Loucy (cell line): ENCODE data around the gene FXYD3.
"Not testable (repeated sequence)": the region's sequence is repeated elsewhere in the genome, so short reads cannot be mapped to it uniquely, and the experiment has no call there.

Experiments
- H2AFZ ChIP-seq: fragments of 200-600 bp; sonication (generic); 2 replicates; pipeline ENCODE4 v1.6.0; 2016; ENCODE audit warnings: antibody characterized with exemption, mild to moderate bottlenecking, low read length, moderate library complexity
- H3F3A ChIP-seq: fragments of 200-600 bp; 2 replicates; pipeline ENCODE4 v1.6.0; 2016; ENCODE audit warnings: antibody characterized with exemption, low read depth, mild to moderate bottlenecking
- H3K27me3 ChIP-seq: fragments of 200-600 bp; sonication (generic); 2 replicates; pipeline ENCODE4 v1.6.1; 2014; ENCODE audit warnings: low read length, mild to moderate bottlenecking; ENCODE audit not compliant: insufficient read depth, poor library complexity, severe bottlenecking
- H3K36me3 ChIP-seq: fragments of 200-600 bp; sonication (generic); 2 replicates; pipeline ENCODE4 v1.6.1; 2016; ENCODE audit warnings: low read length; ENCODE audit not compliant: insufficient read depth
- H3K4me1 ChIP-seq: fragments of 200-600 bp; sonication (generic); 2 replicates; pipeline ENCODE4 v1.5.1; 2014; ENCODE audit warnings: low read length, mild to moderate bottlenecking; ENCODE audit not compliant: insufficient read depth, poor library complexity, severe bottlenecking
- H3K4me2 ChIP-seq: fragments of 200-600 bp; sonication (generic); 2 replicates; pipeline ENCODE4 v1.6.0; 2014; ENCODE audit warnings: antibody characterized with exemption, low read length, low read depth, mild to moderate bottlenecking; ENCODE audit not compliant: poor library complexity, severe bottlenecking
- H3K4me3 ChIP-seq: fragments of 200-600 bp; sonication (generic); 2 replicates; pipeline ENCODE4 v1.5.1; 2014; ENCODE audit warnings: low read length, mild to moderate bottlenecking, mixed read lengths; ENCODE audit not compliant: poor library complexity, severe bottlenecking
- H3K79me2 ChIP-seq: fragments of 200-600 bp; sonication (generic); 2 replicates; pipeline ENCODE4 v1.6.1; 2014; ENCODE audit warnings: low read length; ENCODE audit not compliant: insufficient read depth
- H3K9ac ChIP-seq: fragments of 200-600 bp; sonication (generic); 2 replicates; pipeline ENCODE4 v1.6.0; 2014; ENCODE audit warnings: mild to moderate bottlenecking, low read depth, low read length, moderate library complexity; ENCODE audit not compliant: poor library complexity, severe bottlenecking
- H3K9me2 ChIP-seq: fragments of 200-600 bp; sonication (generic); replicated peaks from 2 replicates; pipeline ENCODE4 v1.6.1; 2016; ENCODE audit warnings: low read depth, low read length, mixed read lengths
- H3K9me3 ChIP-seq: fragments of 200-600 bp; sonication (generic); 2 replicates; pipeline ENCODE4 v1.6.1; 2014; ENCODE audit warnings: mild to moderate bottlenecking, antibody characterized with exemption, low read length, low read depth; ENCODE audit not compliant: insufficient read depth
- H4K20me1 ChIP-seq: fragments of 200-600 bp; sonication (generic); 2 replicates; pipeline ENCODE4 v1.6.0; 2014; ENCODE audit warnings: antibody characterized with exemption, low read length, mild to moderate bottlenecking; ENCODE audit not compliant: insufficient read depth, poor library complexity, severe bottlenecking
- EZH2phosphoT487 ChIP-seq: fragments of 200-600 bp; IDR thresholded peaks from 2 replicates; pipeline ENCODE4 v1.6.1; 2018; ENCODE audit warnings: antibody characterized with exemption, mild to moderate bottlenecking, moderate library complexity, borderline replicate concordance
- TF ChIP-seq, protein P1 (sequence below): fragments of 200-600 bp; sonication (generic); conservative IDR thresholded peaks from 2 replicates; pipeline ENCODE4 v1.5.1; 2014; ENCODE audit warnings: mild to moderate bottlenecking, antibody characterized with exemption, low read length

The FXYD3 gene

DNA sequence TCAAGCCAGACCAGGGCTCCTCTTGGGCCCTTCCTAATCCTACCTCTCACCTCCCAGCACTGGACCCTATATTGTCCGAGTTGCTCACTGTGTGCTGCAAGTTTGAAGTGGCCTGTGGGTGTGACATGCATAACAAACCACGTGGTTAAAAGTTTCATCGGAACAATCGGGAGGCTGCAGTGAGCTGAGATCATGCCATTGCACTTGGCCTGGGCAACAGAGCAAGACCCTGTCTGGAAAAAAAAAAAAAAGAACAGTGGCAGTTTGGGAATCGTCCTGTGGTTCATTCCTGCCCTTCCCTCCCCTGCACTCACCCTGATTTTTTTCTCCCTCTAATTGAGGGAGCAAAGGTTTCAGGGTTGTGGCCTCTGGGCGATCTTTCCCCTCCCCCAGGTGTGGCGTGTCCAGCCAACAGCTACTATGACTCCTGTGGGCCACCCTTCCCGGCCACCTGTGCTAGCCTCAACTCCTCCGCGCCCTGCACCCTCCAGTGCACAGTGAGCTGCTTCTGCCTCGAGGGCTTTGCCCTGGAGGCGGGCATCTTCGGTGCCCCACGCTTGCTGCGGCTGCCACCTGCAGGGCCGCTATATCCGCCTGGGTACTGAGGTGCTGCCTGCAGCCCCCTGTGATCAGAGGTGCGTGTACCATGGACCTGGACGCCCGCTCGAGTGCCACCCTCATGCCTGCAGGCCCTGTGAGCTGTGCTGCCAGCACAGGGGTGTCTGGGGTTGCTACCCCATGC lies 16.3 kb upstream of the FXYD3 start:
- Histone ChIP-seq H3K4me1 (no peaks in the 10 kb centered on the region), H3K4me2 (no peak overlapping the region), H3K9ac (no peak overlapping the region), H3K36me3 (no peaks in the 10 kb centered on the region), H4K20me1 (no peaks in the 10 kb centered on the region), H3K79me2 (no peaks in the 10 kb centered on the region), H3K9me2 (no peaks in the 10 kb centered on the region), H3K27me3 (no peaks in the 10 kb centered on the region), H3F3A (no peaks in the 10 kb centered on the region), H3K9me3 (no peaks in the 10 kb centered on the region), H3K4me3 (no peak overlapping the region), H2AFZ (no peak overlapping the region)
- TF ChIP-seq, protein P1, sequence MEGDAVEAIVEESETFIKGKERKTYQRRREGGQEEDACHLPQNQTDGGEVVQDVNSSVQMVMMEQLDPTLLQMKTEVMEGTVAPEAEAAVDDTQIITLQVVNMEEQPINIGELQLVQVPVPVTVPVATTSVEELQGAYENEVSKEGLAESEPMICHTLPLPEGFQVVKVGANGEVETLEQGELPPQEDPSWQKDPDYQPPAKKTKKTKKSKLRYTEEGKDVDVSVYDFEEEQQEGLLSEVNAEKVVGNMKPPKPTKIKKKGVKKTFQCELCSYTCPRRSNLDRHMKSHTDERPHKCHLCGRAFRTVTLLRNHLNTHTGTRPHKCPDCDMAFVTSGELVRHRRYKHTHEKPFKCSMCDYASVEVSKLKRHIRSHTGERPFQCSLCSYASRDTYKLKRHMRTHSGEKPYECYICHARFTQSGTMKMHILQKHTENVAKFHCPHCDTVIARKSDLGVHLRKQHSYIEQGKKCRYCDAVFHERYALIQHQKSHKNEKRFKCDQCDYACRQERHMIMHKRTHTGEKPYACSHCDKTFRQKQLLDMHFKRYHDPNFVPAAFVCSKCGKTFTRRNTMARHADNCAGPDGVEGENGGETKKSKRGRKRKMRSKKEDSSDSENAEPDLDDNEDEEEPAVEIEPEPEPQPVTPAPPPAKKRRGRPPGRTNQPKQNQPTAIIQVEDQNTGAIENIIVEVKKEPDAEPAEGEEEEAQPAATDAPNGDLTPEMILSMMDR, result no peak
- TF ChIP-seq EZH2phosphoT487, result no peak

DNA sequence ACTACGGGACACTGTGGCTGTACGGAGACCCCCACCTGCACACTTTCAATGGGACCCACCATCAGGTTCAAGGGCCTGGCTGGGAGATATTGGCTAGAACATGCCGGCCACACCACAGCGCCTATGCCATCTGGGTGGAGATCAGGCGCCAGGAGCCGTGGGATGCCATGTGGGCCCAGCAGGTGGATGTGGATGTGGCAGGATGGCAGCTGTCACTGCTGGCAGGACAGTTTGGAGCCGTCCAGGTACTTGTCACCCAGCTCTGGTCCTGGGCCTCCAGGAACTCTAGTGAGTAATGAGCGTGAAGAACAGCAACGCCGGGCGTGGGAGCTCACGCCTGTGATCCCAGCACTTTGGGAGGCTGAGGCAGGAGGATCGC lies 15.7 kb upstream of the FXYD3 start:
- H3F3A ChIP-seq, result no peaks in the 10 kb centered on the region
- H3K4me1 ChIP-seq, result no peaks in the 10 kb centered on the region
- H4K20me1 ChIP-seq, result no peaks in the 10 kb centered on the region
- H3K4me2 ChIP-seq, result no peak overlapping the region
- no peak overlapping the region for H3K9ac ChIP-seq
- no peak overlapping the region for H2AFZ ChIP-seq
- no peaks in the 10 kb centered on the region for H3K79me2 ChIP-seq
- TF ChIP-seq, protein P1, result no peak
- TF ChIP-seq EZH2phosphoT487, result no peak
- H3K4me3 ChIP-seq, result no peak overlapping the region
- no peaks in the 10 kb centered on the region for H3K9me3 ChIP-seq
- no peaks in the 10 kb centered on the region for H3K9me2 ChIP-seq
- no peaks in the 10 kb centered on the region for H3K27me3 ChIP-seq
- no peaks in the 10 kb centered on the region for H3K36me3 ChIP-seq

DNA sequence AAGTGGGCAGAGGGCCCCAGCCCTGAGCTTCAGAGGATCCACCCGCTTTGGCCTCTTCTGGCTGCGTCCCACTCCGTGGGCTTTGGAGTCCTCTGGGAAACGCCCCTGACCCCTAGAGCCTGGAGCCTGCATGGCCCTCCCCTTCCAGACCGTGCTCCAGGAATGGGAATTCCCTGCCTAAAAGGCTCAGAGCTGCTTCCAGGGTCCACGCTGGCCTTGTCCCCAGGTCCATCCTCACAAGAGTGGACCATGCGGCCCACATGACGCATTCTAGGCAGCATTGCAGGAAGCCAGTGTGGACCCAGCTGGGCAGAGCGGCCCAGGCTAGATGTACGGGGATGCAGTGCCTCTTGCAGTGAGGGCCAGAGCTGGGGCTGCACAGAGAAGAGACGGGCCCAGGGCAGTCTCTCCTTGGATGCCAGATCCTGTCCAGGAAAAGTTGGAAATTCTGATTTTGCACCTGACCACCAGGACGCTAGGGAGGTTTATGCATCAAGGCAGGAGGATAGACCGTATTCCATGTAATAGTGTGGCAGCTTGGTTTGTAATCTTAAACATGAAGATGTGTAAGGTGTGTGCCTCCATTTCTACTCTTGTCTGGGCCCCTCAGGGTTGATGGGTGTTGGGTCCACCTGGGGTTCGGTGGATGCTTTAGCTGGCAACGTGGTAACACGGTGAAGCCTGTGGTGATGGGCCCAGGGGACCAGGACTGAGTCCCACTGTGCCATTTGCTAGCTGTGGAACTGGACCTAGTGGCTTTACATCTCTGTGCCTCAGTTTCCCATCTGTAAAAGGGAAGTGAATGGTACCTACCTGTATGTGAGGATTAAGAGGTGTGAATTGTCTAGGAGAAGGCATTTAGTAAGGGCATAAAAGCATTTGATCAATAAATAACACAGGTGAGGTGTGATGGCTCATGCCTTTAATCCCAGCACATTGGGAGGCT lies 14.8 kb upstream of the FXYD3 start:
- Histone ChIP-seq H3K4me2 (no peak overlapping the region), H3F3A (no peaks in the 10 kb centered on the region), H2AFZ (no peak overlapping the region), H3K27me3 (no peaks in the 10 kb centered on the region), H3K79me2 (no peaks in the 10 kb centered on the region), H3K4me3 (no peak overlapping the region), H3K9me2 (no peaks in the 10 kb centered on the region), H4K20me1 (no peaks in the 10 kb centered on the region), H3K36me3 (no peaks in the 10 kb centered on the region), H3K9me3 (no peaks in the 10 kb centered on the region), H3K9ac (no peak overlapping the region), H3K4me1 (no peaks in the 10 kb centered on the region)
- TF ChIP-seq, protein P1, result no peak

DNA sequence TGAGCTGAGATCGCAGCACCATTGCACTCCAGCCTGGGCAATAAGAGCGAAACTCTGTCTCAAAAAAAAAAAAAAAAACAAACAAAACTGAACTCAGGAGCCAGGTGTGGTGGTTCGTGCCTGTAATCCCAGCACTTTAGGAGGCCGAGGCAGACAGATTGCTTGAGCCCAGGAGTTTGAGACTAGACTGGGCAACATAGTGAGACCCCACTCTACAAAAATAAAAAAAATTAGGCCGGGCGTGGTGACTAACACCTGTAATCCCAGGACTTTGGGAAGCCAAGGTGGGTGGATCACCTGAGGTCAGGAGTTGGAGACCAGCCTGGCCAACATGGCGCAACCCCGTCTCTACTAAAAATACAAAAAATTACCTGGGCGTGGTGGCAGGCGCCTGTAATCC lies 13.7 kb upstream of the FXYD3 start:
- not testable (repeated sequence) for H3K36me3 ChIP-seq, H3K9me3 ChIP-seq, H3K4me3 ChIP-seq, H4K20me1 ChIP-seq, H3K9ac ChIP-seq, H3K9me2 ChIP-seq, H3F3A ChIP-seq, H3K27me3 ChIP-seq, H3K79me2 ChIP-seq, H2AFZ ChIP-seq, H3K4me1 ChIP-seq, H3K4me2 ChIP-seq

DNA sequence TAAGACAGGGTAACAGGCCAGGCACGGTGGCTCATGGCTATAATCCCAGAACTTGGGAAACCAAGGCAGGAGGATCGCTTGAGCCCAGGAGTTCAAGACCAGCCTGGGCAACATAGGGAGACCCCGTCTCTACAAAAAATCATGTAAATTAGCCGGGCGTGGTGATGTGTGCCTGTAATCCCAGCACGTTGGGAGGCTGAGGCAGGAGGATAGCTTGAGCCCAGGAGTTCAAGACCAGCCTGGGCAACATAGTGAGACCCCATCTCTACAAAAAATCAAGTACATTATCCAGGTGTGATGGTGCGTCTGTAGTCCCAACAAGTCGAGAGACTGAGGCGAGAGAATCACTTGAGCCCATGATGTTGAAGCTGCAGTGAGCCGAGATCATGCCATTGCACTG lies 12.0 kb upstream of the FXYD3 start:
- H3K79me2 ChIP-seq, H3K9me3 ChIP-seq, H4K20me1 ChIP-seq, H3K9ac ChIP-seq, H3F3A ChIP-seq, H3K36me3 ChIP-seq, H2AFZ ChIP-seq, H3K27me3 ChIP-seq, H3K4me2 ChIP-seq, H3K9me2 ChIP-seq, H3K4me1 ChIP-seq, H3K4me3 ChIP-seq: not testable (repeated sequence)
